ENCODE results near the gene TMEM30A. TPM values are rescaled to one million over a fixed set of nuclear protein-coding genes. Genes with fewer than 3 reads are reported as not detected.

The TMEM30A gene
- polyA plus RNA-seq, 1 donor from 2014 or later, result 31.5 TPM

DNA sequence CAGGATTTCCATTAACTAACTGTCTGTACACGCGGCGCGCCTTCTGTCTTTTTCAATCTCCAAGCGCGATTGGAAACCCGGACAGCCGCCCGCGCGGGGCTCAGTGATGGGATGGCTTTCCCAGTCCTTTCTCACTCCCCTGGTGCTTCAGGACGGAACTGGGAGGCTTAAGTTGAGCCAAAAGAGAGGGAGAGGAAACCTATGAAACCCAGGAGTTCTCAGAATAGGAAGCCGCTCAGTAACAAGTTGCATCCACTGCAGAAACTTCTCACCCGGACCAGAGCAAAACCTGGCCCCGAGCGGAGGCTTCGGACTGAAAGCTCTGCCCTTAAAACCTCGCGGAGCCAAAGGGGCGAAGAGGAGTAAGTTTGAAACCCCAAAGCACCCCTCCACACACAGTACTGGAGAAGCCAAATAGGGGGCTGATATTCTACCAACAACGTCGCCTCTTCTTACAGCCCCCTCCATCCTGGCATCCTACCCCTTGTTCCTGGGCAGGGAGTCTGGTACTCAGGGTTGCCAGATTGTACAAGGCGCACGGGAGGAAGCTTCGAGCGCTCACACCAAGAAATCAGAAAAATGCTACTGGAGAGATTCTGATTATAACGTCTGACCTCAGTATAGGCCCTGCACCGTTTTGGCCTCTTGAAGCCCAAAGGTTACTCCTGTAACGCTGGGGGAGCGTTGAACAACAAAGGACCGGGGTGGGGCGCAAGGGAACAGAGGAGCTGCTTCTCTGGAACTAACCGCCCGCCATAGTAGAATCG is 77.8 kb downstream of the TMEM30A start:
- Mint-ChIP-seq H3K9me3 (peaks cover 0 to 1% (median 0%) of the 10 kb centered on the region in 3 donors), H3K27me3 (peaks cover 77% of the 10 kb centered on the region), H3K4me1 (peaks cover 47 to 53% (median 49%) of the 10 kb centered on the region in 3 donors), H3K27ac (peak overlapping the region in 2 of 3 donors; percentile 72 to 91), H3K4me3 (peak overlapping the region; percentile 73 to 94 (median 84)), H3K36me3 (no peaks in the 10 kb centered on the region)

DNA sequence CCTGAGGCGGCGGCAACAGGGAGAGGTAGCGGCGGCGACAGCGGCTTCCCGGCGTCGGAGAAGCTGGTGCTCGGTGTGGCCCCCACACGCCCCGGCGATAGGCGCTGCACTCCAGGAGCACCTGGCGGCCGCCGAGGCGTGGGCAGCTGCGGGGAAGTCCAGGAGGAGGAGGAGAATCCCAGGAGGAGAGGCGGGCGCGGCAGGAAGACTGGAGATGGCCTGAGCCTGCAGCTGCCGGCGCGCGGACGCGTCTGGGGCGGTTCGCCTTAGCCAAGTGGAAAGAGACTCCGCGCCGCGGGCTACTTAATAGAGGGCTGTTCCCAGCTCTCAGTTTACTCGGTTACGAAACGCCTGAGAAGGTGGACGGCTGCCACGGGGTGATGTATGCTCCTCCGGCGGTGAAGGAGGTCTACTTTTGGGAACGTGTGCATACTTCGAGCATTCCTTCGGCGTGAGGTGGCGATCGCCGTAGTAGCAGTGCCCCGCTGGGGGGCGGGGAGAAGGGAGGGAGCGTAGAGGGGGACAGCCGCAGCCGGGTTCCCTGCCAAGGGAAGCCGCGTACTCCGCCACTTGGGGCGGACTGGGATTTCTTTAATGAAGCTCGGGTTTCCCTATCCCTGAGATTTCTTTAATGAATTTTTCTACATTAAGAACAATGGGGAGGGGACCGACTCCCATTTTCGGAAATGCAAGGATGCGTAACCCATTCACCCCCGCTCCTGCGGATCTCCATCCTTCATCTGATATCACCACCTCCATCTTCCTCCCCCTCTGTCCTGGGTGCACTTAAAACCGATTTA is 78.6 kb downstream of the TMEM30A start, which contains the start of gene COL12A1:
TSS of gene COL12A1 (minus strand) at position 278 of the 800 bp plus-strand sequence. CDS start 3,261 bp downstream, outside the sequence.
- Mint-ChIP-seq H3K4me3 (peak within 1 kb of the TSS; percentile 76 to 94 (median 84)), H3K27me3 (peaks cover 77% of the 10 kb centered on the region), H3K27ac (peak within 1 kb of the TSS in 2 of 3 donors; percentile 42 to 72), H3K9me3 (peaks cover 0 to 1% (median 0%) of the 10 kb centered on the region in 3 donors), H3K36me3 (no peaks in the 10 kb centered on the region), H3K4me1 (peaks cover 47 to 50% (median 49%) of the 10 kb centered on the region in 3 donors)

DNA sequence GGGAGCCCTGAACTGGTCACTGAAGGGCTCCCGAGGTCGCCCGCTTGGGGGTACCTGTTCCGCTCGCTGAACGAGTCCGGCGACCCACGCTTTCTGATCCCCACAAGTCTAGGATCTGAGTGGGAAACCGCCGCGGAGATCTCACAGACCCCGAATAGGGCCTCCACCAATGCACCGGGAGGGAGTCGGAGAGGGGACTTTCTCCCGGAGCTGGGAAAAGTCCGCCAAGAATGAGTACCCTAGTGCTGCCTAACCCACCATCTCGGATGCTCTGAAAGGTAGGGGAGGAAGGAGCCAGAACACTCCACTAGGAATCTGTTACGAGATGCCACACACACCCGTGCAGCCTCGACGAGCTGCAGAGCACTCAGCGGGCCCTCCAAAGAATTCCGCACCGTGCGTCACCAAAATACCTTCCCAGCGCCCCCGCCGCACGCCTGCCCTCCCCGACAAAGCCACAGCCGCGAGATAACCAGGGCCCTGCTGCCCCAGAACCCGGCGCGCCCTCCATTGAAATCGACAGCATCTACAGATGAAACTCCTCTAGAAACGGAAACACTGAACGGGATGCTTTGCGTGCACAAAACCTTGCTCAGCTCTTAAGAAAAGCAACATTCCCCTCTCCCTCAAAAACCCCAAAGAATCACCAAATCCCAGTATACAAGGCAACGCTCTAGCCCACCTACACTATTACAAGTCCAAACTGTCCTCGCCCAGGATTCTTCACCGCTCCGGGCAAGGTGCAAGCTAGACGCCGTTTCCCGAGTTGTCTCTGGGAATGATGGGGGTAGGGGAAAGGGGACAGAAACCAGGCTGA is 79.4 kb downstream of the TMEM30A start:
- peak overlapping the region in 2 of 3 donors; percentile 2 to 72 for H3K27ac Mint-ChIP-seq
- H3K9me3 Mint-ChIP-seq, result peaks cover 0 to 1% (median 0%) of the 10 kb centered on the region in 3 donors
- H3K27me3 Mint-ChIP-seq, result peaks cover 77% of the 10 kb centered on the region
- no peaks in the 10 kb centered on the region for H3K36me3 Mint-ChIP-seq
- peak overlapping the region; percentile 76 to 94 (median 84) for H3K4me3 Mint-ChIP-seq
- H3K4me1 Mint-ChIP-seq, result peaks cover 47 to 50% (median 49%) of the 10 kb centered on the region in 3 donors

DNA sequence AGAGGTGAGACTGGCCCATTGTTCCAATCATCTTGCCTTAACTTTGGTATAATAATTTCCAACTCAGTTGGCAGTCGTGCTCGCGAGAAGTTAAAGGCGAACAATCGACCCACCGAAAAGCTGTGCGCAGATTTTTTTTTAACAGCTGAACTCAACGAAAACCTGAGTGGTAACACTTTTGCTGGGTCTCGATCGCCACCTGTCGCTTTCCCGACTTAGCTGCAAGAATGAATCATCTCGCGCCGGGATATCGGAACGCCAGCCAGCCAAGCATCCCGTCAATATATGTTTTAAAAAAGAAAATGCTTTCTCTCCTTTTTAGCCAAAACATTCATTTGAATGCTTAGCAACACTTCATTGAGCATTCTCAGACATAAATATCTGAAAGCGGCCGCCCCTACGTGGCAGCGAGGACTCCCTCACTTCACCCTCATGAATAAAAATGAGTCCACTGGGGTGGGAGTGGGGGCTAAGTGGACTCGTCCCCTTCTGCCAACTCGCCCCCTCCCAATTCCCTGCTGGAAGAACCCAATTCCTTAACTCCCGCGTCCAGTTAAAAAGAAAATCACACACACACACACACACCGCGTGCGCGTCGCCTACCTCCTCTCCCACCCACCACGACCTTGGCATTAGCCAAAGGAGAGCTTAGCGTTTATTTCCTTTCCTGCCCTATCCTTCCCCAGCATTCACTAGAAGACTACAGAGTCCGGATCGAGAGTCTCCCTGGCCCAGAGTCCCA is 80.2 kb downstream of the TMEM30A start:
- H3K27ac Mint-ChIP-seq, result peak overlapping the region in 2 of 3 donors; percentile 22 to 68
- peaks cover 47 to 50% (median 49%) of the 10 kb centered on the region in 3 donors for H3K4me1 Mint-ChIP-seq
- H3K9me3 Mint-ChIP-seq, result peaks cover 0 to 1% (median 0%) of the 10 kb centered on the region in 3 donors
- H3K36me3 Mint-ChIP-seq, result no peaks in the 10 kb centered on the region
- H3K4me3 Mint-ChIP-seq, result peak overlapping the region; percentile 76 to 89 (median 80)
- H3K27me3 Mint-ChIP-seq, result peaks cover 73% of the 10 kb centered on the region

DNA sequence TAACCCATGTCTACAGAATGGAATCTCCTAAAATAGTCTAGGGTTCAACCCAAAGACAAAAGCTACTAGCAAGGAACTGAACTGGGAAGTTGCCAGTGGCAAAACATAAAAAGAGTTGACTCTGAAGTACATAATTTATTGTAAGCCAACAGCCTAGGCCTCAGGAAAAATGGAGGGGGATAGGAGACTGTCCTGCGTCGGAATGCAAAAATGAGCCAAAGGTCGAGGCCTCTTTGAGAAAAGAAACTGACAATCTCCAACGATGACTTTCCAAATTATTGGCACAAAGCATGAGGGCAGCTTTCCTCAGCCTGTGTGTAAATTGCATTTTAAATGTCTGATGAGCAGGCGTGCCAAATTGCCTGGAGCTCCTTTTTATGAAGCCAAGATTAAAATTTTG is 80.9 kb downstream of the TMEM30A start:
- Mint-ChIP-seq H3K27ac (peak overlapping the region in 2 of 3 donors; percentile 5 to 22), H3K27me3 (peaks cover 68% of the 10 kb centered on the region), H3K4me1 (peaks cover 42 to 44% (median 44%) of the 10 kb centered on the region in 3 donors), H3K4me3 (peak overlapping the region in 1 of 4 donors; percentile 77), H3K36me3 (no peaks in the 10 kb centered on the region), H3K9me3 (peaks cover 0 to 1% (median 0%) of the 10 kb centered on the region in 3 donors)

Other genes with a start within 250 kb of the TMEM30A start
- gene COL12A1, start 78.7 kb downstream of the TMEM30A start, polyA plus RNA-seq, result not detected
- gene COX7A2, start 41.0 kb downstream of the TMEM30A start, polyA plus RNA-seq, result 747 TPM
- not detected for gene FILIP1, start 209.0 kb upstream of the TMEM30A start, polyA plus RNA-seq

Measured in IgD-negative memory B cell (primary cell).